HG02981 (cell line): ENCODE measurements around the gene OR2F1.

Experiments
- ATAC-seq: cut with Tn5 transposase; IDR thresholded peaks from one replicate; pipeline ENCODE4 v1.9.1; 2021; ENCODE audit warnings: mild to moderate bottlenecking, moderate library complexity; ENCODE audit not compliant: unreplicated experiment

Gene OR2F1

DNA sequence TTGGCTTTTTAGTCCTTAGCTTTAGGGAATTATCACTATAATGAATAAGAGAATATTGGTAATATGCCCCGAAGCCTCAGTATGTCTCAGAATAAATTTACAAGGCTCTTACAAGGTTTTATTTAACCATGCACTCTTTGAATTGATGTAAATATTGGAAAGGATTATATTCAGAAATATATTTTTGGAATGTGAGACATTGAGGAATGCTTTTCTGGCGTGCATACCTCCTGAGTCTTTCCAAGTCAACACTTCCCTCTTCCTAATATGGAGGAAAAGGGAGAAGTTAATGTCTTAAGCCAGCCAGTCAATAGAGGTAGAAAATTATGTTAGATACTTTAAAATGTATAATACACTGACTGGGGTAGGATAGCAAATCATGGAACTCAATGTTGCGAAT lies 1.2 kb upstream of the OR2F1 start:
- ATAC-seq, result no peak

DNA sequence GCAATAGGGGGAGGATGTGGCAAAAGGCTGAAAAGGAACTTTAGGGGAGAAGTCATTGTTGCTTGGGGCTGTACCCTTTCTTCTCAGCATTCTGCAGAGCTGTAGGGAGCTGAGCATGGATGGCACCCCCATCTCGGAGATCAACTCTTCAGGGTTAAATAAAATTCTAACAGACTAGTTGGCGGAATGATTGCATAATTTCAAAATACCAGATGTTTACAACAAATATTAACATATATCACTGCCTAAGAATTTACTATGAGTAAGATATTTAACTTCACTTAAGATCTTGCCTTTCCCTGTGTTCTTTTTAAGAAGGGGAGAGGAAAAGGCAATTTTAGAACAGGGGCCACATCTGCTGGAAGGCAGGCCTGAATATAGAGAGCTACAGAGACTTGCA lies 509 bp upstream of the OR2F1 start:
- ATAC-seq, result no peak

DNA sequence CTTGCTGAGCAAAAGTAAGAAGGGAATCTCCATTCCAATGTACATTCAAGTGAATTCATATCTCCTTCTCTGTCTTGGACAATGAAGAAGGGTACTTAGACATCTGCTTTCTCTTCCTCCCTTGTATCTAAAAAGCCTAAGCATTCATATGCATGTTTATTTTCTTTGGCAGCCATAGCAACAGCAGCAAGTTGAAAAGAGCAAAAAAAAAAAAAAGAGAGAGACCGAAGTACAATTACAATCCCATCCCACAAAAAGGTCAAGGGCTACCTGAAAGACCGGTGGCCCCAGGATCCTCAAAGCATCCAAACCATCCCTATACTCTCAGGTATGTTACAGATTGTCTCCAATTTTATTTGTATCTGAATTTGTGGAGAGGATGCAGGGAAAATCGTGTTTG lies 4.1 kb downstream of the OR2F1 start:
- no peak for ATAC-seq

DNA sequence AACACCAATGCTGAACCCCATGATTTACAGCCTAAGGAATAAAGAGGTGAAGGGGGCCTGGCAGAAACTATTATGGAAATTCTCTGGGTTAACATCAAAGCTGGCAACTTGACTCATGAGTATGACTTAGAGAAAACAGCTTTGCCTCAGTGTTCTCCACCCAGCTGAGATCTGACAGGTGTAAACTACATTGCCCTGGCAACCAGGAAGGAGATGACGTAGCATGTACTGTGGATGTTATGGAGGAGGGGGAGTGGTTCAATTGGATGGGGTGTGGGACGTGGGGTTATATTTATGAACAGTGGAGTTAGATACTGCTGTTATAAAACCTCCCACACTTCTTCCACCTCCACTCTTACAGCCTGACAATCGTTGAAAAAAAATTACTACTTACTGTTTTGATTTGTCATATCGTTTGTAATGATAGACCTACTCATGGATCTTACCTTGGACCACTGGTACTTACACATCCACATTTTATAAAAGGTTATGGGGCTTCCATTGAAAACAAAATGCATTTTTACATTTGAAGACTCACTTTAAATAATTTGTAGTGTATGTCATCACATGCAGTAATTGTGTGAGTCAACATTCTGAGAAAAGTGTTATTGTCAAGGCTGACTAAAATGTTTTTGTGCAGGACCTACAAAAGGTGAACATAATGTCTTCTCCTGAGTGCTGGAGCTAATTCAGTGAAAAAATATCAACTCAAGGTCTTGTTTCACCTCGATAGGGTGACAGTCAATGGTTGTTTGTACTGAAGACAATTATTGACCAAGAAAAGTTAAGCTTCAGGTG lies 6.4 kb downstream of the OR2F1 start:
- ATAC-seq, result no peak

DNA sequence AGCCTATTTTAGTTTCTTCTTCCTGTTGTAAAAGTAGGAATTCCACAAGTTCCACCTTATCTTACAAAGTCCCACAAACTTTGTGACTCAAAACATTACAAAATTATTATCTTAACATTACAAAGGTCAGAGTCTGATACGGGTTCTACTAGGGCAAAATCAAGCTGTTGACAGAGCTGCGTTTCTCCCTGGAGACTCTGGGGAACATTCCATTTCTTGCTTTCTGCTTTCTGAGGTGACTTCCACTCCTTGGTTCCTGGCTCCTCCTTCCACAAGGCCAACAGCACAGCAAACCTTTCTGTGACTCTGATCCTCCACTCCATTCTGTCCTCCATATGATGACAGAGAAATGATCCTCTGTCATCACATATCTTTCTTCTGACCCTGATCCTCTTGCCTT lies 10.6 kb downstream of the OR2F1 start:
- ATAC-seq, result no peak

DNA sequence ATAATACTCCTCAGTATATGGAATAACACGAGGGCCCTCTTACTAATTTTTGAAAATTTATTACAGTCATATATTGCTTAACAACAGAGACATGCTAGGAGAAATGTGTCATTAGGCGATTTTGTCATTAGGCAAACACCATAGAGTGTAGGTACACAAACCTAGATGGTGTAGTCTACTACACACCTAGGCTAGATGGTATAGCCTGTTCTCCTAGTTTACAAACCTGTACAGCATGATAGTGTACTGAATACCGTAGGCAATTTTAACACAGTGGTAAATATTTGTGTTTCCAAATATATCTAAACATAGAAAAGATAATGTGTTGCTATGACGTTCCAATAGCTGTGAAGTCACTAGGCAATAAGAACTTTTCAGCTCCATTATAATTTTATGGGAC lies 12.8 kb downstream of the OR2F1 start:
- ATAC-seq, result no peak

DNA sequence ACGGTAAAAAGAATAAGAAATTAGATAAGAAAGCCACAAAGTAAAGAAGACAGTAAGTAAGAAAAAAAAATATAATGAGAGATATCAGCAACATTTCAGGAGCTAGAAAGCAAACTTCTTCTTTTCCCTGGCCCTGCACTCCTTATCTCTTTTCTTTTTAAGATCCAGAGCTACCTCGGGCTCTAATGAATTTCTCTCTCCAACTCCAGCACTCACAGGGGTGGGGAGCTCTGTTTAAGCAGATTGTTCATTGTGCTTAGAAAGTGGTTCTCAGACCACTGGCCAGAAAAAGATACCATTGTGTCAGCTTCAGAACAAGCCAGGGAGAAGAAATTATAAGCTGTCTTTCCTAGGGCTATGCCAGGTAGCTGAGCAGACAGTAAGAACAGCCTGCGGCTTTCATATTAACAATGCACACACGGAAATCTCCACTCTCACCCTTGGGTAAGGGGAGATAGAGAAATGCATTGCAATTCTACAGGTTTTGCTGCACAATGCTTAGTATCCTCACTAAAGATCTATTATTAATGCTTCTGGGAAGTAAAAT lies 19.3 kb downstream of the OR2F1 start:
- no peak for ATAC-seq

DNA sequence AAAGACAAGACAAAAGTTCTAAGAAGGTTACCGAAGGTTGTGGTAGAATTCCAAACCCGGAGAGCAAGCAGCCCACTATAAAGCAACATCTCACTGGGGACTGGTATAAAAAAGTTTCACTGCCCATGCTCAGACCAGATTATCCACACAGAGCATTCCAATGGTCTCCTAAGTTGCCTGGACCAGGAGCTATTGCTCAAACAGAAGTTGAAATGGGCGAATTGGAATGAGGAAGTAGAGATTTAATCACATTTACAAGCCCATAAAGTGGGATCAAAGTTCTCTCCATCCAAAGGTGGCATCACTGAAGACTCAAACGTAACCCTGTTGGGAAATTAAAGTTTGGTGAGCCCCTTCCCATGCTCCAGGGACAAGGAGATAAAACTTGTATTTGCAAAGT lies 19.8 kb downstream of the OR2F1 start:
- no peak for ATAC-seq

DNA sequence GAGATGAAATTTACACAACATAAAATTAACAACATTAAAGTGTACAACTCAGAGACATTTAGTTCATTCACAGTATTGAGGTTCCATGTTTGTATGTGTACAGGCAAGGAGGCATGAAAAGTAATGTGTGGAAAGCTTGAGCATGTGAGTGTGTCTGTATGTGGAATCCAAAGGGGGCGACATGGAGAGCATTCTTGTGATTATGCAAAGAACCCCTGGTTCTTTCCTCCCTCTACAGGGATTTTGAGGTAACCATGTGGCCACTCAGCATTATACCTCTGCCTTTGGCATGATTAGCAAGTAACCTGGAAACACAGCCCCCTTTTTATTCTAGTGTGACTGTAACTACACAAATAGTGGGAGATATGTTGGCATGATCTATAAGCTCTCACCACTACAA lies 21.0 kb downstream of the OR2F1 start:
- ATAC-seq, result no peak

DNA sequence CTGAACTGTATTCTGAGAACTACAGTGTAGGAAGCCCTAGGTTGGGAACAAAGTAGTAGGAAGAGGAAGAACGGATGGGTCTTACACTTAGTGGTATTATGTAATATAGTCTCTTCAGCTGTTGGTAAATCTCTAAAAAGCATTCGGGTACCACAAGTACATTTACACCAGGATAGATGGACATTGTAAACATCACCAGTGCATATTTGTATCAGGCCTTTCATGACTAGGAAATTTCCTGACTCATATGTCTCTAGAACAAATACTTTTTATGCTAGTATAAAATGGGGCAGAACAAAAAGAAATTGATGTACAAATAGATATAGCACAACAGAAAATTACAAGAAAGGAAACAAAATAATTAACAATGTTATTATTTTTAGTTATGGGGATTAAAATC lies 23.9 kb downstream of the OR2F1 start:
- no peak for ATAC-seq

DNA sequence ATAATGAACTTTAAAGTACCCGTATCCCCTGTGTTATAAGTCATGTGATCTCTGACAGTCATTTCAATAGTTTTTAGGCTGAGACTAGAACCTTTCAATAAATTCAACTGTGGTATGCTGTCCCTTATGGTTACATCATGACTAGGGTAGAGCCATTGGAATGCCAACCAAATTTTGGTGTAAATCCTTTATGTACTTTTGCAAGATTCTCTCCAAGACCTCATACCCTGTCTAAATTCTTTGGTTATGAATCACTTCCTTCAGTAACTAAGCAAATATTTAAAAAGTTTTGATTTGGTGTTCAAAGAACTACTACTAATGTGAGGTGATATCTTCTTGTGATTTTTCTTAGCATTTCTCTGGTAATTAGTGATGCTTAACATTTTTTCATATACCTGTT lies 24.7 kb downstream of the OR2F1 start:
- no peak for ATAC-seq

DNA sequence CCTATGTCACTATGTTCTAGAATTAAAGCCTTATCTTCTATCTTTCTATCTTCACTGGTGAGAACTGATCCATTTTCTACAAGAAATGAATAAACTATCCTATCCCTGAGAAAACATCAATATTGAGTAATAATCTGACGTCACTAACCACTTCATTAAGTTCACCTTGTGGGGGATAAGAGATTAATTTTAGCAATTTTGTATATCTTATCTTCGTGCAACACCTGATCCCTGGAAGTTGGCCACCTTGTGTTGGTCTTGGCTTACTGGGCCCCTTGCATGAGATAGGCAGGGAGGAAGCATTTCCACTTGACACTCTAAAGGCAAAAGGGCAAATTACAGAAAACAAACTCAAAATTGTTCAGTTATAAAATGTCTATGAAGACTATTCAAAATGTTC lies 25.4 kb downstream of the OR2F1 start:
- ATAC-seq, result no peak

DNA sequence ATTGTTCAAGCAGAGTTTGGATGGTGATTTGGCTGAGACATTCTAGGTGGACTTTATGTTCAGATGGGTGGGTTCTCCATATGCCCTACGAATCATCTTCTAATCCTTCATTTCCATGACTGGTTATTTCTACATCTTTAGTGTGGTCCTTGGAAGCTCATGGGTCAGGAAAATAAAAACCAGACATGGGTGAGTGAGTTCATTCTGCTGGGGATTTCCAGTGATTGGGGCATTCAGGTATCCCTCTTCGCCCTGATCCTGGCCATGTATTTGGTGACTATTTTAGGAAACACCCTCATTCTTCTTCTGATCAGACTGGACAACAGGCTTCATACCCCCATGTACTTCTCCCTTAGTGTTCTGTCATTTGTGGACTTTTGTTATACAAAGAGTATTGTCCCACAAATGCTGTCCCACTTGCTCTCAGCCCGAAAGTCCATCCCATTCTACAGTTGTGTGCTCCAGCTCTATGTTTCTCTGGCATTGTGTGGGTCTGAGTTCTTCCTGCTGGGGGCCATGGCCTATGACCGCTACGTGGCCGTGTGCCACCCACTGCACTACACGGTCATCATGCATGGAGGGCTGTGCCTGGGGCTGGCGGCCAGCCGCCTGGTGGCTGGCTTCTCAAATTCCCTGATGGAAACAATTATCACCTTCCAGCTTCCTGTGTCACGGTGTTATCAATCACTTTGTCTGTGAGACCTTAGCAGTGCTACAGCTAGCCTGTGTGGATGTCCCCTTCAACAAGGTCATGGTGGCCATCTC lies 26.3 kb downstream of the OR2F1 start:
- no peak for ATAC-seq

DNA sequence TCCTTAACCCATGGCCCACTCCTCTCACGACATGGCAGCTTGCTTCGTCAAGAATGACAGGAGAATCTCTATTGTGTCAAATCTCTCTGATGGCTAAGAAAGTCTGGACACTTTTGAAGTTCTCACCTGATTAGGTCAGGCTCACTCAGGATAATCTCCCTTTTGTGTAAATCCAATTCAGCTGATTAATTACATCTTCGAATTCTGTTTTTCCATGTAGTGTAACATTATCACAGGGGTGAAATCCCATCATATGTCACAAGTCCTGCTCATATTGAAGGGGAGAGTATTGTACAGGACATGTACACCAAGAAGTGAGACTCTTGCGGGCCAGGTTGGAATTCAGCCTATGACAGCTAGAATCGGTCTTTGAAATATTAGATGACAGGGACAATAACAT lies 29.3 kb downstream of the OR2F1 start:
- no peak for ATAC-seq

DNA sequence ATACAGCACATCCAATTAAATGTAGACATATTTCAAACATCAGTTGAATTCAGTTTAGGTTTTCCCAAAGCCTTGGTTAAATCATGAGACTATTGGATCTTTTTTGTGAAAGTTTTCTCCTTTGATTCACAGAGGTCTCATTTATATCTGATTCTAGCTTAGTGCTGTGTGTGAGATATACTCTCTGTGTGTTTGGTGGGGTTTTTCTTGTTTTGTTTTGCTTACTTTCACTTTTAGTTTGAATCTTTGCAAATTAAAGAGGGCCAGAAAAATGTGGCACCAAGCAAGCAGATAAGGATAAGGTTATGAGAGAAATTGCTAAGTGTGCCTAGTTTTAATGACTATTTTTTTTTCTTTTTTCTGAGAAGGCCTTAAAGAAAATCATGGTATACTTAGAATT lies 32.9 kb downstream of the OR2F1 start:
- ATAC-seq, result no peak

DNA sequence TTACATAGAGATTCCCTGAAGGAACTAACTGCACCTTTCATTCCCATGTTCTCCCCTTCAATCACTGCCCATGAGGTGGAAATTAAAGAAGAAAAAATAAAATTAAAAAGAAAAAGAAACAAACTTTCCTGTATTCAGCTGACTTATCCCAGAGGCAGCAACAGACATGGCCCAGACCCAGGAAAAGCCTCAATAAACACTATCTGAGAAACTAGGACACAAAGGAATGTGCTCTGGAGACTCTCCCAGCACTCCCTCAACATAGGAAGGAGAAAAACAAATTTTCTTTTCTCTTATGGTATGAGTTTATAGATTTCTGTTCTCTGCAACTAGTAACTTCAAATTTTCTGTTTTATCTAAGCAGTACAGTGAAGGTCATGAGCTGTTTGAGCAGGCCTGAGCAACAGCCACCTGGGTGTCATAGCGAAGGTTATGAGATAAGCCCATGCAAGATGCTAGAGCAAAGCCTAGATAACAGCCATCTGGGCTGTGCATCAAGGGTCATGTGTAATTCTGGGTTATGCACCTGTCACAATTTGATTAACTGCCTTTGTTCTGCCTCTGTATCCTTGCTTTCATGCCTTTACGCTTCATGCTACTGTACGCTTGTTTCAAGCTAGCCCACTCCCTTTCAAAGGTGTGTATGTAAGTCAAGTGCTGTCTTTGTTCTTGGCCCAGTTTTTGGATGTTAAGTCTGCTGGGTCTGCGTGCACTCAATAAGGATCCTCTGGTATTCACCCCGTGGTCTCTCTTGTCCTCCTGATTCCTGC lies 34.5 kb downstream of the OR2F1 start:
- ATAC-seq, result no peak

DNA sequence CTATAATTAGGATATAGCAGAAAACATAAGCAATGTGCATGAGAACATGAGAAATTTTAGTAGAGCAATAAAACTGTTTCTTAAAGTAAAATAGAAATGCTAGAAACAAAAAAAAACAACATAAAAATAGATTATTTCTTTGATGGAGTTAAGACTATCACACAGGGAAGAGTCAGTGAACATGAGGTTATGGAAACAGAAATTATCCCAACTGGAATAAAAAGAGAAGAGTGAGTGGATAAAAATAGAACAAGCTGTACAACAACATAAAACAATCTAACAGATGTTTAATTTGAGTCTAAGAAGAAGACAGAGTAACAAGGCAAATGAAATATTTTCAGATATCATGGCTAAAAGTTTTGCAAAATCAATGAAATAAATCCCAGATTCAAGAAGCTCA lies 38.0 kb downstream of the OR2F1 start:
- no peak for ATAC-seq

DNA sequence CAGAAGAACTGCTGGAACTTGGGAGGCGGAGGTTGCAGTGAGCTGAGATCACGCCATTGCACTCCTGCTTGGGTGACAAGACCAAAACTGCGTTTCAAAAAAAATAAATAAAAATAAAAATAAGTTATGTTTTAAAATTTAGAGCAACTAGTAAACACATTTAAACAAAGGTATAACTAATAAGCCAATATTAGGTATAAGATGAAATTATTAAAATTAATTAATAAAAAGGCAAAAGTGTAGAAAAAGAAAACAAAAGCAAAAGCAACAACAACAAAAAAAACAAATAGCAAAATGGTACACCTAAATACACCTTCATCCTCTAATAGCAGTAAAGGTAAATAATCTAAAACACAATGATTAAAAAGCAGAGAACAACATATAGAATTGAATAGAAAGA lies 39.3 kb downstream of the OR2F1 start:
- no peak for ATAC-seq

DNA sequence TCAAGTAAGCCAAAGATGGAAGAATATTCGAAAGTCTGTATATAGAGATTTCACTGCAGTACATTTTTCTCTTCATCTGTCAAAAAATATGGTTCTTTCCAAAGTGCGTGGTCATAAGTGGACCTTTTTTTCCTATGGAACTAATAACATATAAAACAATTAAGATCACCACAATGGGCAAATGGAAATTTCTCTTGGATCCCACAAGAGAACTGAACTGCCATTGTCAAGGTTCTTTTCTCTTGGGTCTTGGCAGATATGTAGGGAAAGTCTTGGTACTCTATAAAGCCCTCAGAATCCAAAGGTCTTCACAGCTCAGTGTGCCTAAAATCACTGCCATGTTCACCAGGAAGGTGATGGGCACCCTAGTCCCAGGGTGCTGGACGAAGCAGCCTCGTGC lies 45.4 kb downstream of the OR2F1 start, which contains the start of gene OR6B1:
OR6B1 (plus strand) TSS at position 301 of the 400 bp plus-strand sequence. CDS start 3,677 bp downstream, outside the sequence.
- ATAC-seq, result no peak

DNA sequence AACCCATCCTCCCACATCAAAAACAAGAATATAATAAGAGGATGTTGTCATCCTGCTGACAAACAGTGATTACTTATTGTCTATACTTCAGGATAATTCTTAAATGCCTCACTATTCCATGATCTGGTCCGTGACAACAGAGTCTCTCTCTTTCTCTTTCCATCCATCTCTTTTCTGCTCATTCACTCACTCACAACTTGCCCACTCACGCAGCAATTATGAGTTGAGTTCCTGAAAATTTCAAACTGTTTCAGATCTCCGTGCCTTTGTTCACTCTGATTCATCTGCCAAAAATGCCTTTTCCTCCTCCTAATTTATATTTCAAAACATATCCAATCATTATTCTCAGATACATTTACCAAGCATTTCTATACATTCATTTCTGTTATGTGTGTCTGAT lies 46.9 kb downstream of the OR2F1 start:
- ATAC-seq, result no peak

DNA sequence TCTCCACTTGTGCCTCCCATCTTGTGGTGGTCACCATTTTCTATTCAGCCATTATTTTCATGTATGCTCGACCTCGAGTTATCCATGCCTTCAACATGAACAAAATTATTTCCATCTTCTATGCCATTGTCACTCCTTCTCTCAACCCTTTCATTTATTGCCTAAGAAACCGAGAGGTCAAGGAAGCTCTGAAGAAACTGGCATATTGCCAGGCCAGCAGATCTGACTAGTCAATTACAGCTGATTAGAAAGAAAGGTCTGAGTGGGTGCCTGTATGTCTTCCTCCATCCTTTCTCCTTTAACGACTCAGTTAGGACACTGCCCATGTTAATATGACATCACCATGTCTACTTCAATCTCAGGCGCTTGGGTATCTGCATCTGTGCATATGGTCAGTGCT lies 50.1 kb downstream of the OR2F1 start:
- no peak for ATAC-seq
